ENCODE data around the gene PCED1B. TPM values are rescaled to one million over a fixed set of nuclear protein-coding genes. Genes with fewer than 3 reads are reported as not detected.

PCED1B gene
- total RNA-seq, 2 donors from 2014 or later = 2.3 to 14.2 TPM

- no peak for DNase-seq
- H3K27ac ChIP-seq = no peak overlapping the region
- no peak overlapping the region for H3K4me3 ChIP-seq
- peaks cover 4% of the 10 kb centered on the region for H3K4me1 ChIP-seq
- no peak for TF ChIP-seq CTCF (IDR thresholded peaks at IDR 0.05)
- TF ChIP-seq POLR2A (IDR thresholded peaks at IDR 0.05) = no peak
- H3K9me3 ChIP-seq = no peaks in the 10 kb centered on the region
- intact Hi-C loops (cut with DNase I) = no loop called here
- no peaks in the 10 kb centered on the region for H3K27me3 ChIP-seq
- no peaks in the 10 kb centered on the region for H3K36me3 ChIP-seq (replicated peaks in 1 of 2; ENCODE audit: insufficient read depth in 1 of 2, low read depth in 2 of 2)
- ATAC-seq = peak; percentile 30
Observed at GRCh38 chr12:47238669-47239114, 159.3 kb downstream of the PCED1B start.

- WGBS, 2 donors = 88 to 92% methylated on average over 2 of the region's 2 CpGs
- Histone ChIP-seq H3K27ac (no peak overlapping the region), H3K4me3 (no peak overlapping the region), H3K36me3 (replicated peaks in 1 of 2; ENCODE audit: insufficient read depth in 1 of 2, low read depth in 2 of 2) (no peaks in the 10 kb centered on the region), H3K9me3 (no peaks in the 10 kb centered on the region), H3K27me3 (no peaks in the 10 kb centered on the region), H3K4me1 (peaks cover 6% of the 10 kb centered on the region)
- ATAC-seq (no peak), DNase-seq (no peak)
- TF ChIP-seq CTCF (IDR thresholded peaks at IDR 0.05) = no peak
- no peak for TF ChIP-seq POLR2A (IDR thresholded peaks at IDR 0.05)
- intact Hi-C loops (cut with DNase I) = no loop called here
Observed at GRCh38 chr12:47242426-47242825, 163.0 kb downstream of the PCED1B start.

GRCh38 chr12:47244835-47245234, 165.4 kb downstream of the PCED1B start:
- Histone ChIP-seq H3K9me3 (no peaks in the 10 kb centered on the region), H3K27ac (no peak overlapping the region), H3K27me3 (no peaks in the 10 kb centered on the region), H3K36me3 (replicated peaks in 1 of 2; ENCODE audit: insufficient read depth in 1 of 2, low read depth in 2 of 2) (no peaks in the 10 kb centered on the region), H3K4me1 (peaks cover 10% of the 10 kb centered on the region), H3K4me3 (no peak overlapping the region)
- WGBS, 2 donors = 76 to 77% methylated on average over 2 of the region's 2 CpGs
- intact Hi-C loops (cut with DNase I) = no loop called here
- DNase-seq (no peak), ATAC-seq (no peak)
- TF ChIP-seq POLR2A (IDR thresholded peaks at IDR 0.05) = no peak

GRCh38 chr12:47245623-47246022, 166.2 kb downstream of the PCED1B start:
- Histone ChIP-seq H3K36me3 (replicated peaks in 1 of 2; ENCODE audit: insufficient read depth in 1 of 2, low read depth in 2 of 2) (no peaks in the 10 kb centered on the region), H3K4me3 (no peak overlapping the region), H3K27me3 (no peaks in the 10 kb centered on the region), H3K4me1 (peaks cover 14% of the 10 kb centered on the region), H3K27ac (no peak overlapping the region), H3K9me3 (no peaks in the 10 kb centered on the region)
- no peak for TF ChIP-seq CTCF (IDR thresholded peaks at IDR 0.05)
- TF ChIP-seq POLR2A (IDR thresholded peaks at IDR 0.05) = no peak
- ATAC-seq = no peak
- intact Hi-C loops (cut with DNase I) = no loop called here
- DNase-seq = no peak
- 35 to 37% methylated on average over 2 of the region's 2 CpGs for WGBS, 2 donors

- Histone ChIP-seq H3K27ac (no peak overlapping the region), H3K27me3 (no peaks in the 10 kb centered on the region), H3K36me3 (replicated peaks in 1 of 2; ENCODE audit: insufficient read depth in 1 of 2, low read depth in 2 of 2) (no peaks in the 10 kb centered on the region), H3K4me3 (no peak overlapping the region), H3K4me1 (peaks cover 14% of the 10 kb centered on the region), H3K9me3 (no peaks in the 10 kb centered on the region)
- ATAC-seq (peak; percentile 90), DNase-seq (peak; percentile 74 to 90 (median 79))
- WGBS, 2 donors = 11 to 19% methylated on average over 1 of the region's 1 CpG
- intact Hi-C loops (cut with DNase I) = no loop called here
- TF ChIP-seq CTCF (IDR thresholded peaks at IDR 0.05) (no peak), POLR2A (IDR thresholded peaks at IDR 0.05) (no peak)
Observed at GRCh38 chr12:47247418-47247817, 168.0 kb downstream of the PCED1B start.
